Spleen (tissue), 11 donors: ENCODE data around the gene ACCSL. TPM values are rescaled to one million over a fixed set of nuclear protein-coding genes. Genes with fewer than 3 reads are reported as not detected.

Source experiments
- DNase-seq: peaks from one replicate; pipeline ENCODE4 v3.0.0-alpha.2; 2020
- H3K27ac ChIP-seq, 8 donors: fragments of 200-600 bp; sonication (generic) in 7 of 8; 1 replicate in 4 of 8; 2 replicates in 4 of 8; pipeline versions ENCODE4 v1.5.0 to v1.8.0; 2016 to 2021; ENCODE audit warnings: inconsistent platforms in 4 of 8, mild to moderate bottlenecking in 4 of 8, moderate library complexity in 1 of 8
- H3K27me3 ChIP-seq, 7 donors: fragments of 200-600 bp; sonication (generic) in 6 of 7; replicated peaks in 1 of 7; 1 replicate in 4 of 7; 2 replicates in 3 of 7; pipeline versions ENCODE4 v1.5.0 to v1.8.0; 2016 to 2021; ENCODE audit warnings: inconsistent platforms in 3 of 7, mild to moderate bottlenecking in 1 of 7
- H3K36me3 ChIP-seq, 6 donors: fragments of 200-600 bp; sonication (generic) in 5 of 6; 1 replicate in 4 of 6; 2 replicates in 2 of 6; pipeline versions ENCODE4 v1.5.0 to v1.8.0; 2016 to 2021; ENCODE audit warnings: inconsistent platforms in 2 of 6
- H3K4me1 ChIP-seq, 6 donors: fragments of 200-600 bp; sonication (generic) in 5 of 6; 1 replicate in 3 of 6; 2 replicates in 3 of 6; pipeline versions ENCODE4 v1.5.0 to v1.8.0; 2016 to 2021; ENCODE audit warnings: inconsistent platforms in 3 of 6
- H3K4me3 ChIP-seq, 8 donors: fragments of 200-600 bp; sonication (generic) in 7 of 8; 1 replicate in 4 of 8; 2 replicates in 4 of 8; pipeline versions ENCODE4 v1.5.0 to v1.8.0; 2016 to 2021; ENCODE audit warnings: inconsistent platforms in 4 of 8, mild to moderate bottlenecking in 4 of 8, moderate library complexity in 2 of 8
- H3K9me3 ChIP-seq, 8 donors: fragments of 200-600 bp; sonication (generic) in 7 of 8; 1 replicate in 4 of 8; 2 replicates in 4 of 8; pipeline versions ENCODE4 v1.5.0 to v1.8.0; 2016 to 2021; ENCODE audit warnings: inconsistent platforms in 4 of 8
- POLR2A ChIP-seq, 3 donors: fragments of 450-650 bp; IDR thresholded peaks; one replicate each; pipeline ENCODE4 v1.5.1; 2017; ENCODE audit warnings: antibody characterized with exemption in 3 of 3, mild to moderate bottlenecking in 1 of 3
- POLR2AphosphoS5 ChIP-seq, 3 donors: sonication (generic); formaldehyde crosslinking; IDR thresholded peaks; one replicate each; pipeline ENCODE4 v1.5.1; 2017; ENCODE audit warnings: antibody characterized with exemption in 3 of 3
- WGBS, 5 donors: extraction: QIAGEN DNeasy Blood & Tissue Kit in 3 of 5; methylation state at CpG; one replicate each; pipeline versions ENCODE4 v1.1.5 to v1.1.7; 2013 to 2018; 5-methylcytosine and 5-hydroxymethylcytosine counted together
- intact Hi-C: fragments of 100-400 bp; cut with DNase I; formaldehyde crosslinking; loops from one replicate; pipeline ENCODE4 v1.15.0; 2023; ENCODE audit warnings: low total_unique reads
- polyA plus RNA-seq, 3 donors: library from polyadenylated mRNA; stranded (reverse); fragments of 200-250 nt; gene quantifications; one replicate each; pipeline ENCODE4 v1.2.1, GENCODE V29; 2013
- total RNA-seq, 7 donors: library from RNA; depleted of rRNA in 3 of 7; stranded (reverse); fragments of >200 nt in 3 of 7; fragmentation: NEBNext Ultra II Directional in 4 of 7; extraction: Animal tissue kit (Norgen Biotek cat#: 25700) in 4 of 7; gene quantifications; one replicate each; pipeline versions ENCODE4 v1.1.0 to v1.2.1, GENCODE V29; 2016 to 2021
- TF ChIP-seq, protein P1 (sequence below), 11 experiments: fragments of 200-600 bp in 7 of 11; fragments of 450-650 bp in 4 of 11; sonication (generic) in 4 of 11; IDR thresholded peaks in 8 of 11; conservative IDR thresholded peaks in 3 of 11; 1 replicate in 7 of 11; 2 replicates in 4 of 11; pipeline versions ENCODE4 v1.4.0 to v1.8.0; 2016 to 2021; ENCODE audit warnings: antibody characterized with exemption in 11 of 11, inconsistent platforms in 4 of 11, mild to moderate bottlenecking in 1 of 11
- donor health status: healthy with polysubstance abuse.
- donor health status: DM: no; HTN: no; CAD: no; lungs with moderate emphysema.
- donor health status: DM: no; HTN: no; CAD: no.
- donor health status: Bipolar disorder and iron deficiency.
- donor health status: healthy.
- donor health status: DM: no; HTN: no; CAD: no.
- donor health status: DM: yes; HTN: yes; CAD: no.

Gene ACCSL
- total and polyA plus RNA-seq, 10 donors = 0.19 to 0.23 (median 0.20) TPM; not detected in 7

- DNase-seq = no peak
- Histone ChIP-seq H3K4me1 (no peaks in the 10 kb centered on the region), H3K27me3 (no peaks in the 10 kb centered on the region), H3K4me3 (no peak overlapping the region), H3K36me3 (peaks cover 0 to 86% (median 34%) of the 10 kb centered on the region in 6 donors), H3K9me3 (no peaks in the 10 kb centered on the region), H3K27ac (no peak overlapping the region)
- 90 to 98% (median 91%) methylated on average over 6 to 8 of the region's 8 CpGs for WGBS, 5 donors
- TF ChIP-seq, protein P1, sequence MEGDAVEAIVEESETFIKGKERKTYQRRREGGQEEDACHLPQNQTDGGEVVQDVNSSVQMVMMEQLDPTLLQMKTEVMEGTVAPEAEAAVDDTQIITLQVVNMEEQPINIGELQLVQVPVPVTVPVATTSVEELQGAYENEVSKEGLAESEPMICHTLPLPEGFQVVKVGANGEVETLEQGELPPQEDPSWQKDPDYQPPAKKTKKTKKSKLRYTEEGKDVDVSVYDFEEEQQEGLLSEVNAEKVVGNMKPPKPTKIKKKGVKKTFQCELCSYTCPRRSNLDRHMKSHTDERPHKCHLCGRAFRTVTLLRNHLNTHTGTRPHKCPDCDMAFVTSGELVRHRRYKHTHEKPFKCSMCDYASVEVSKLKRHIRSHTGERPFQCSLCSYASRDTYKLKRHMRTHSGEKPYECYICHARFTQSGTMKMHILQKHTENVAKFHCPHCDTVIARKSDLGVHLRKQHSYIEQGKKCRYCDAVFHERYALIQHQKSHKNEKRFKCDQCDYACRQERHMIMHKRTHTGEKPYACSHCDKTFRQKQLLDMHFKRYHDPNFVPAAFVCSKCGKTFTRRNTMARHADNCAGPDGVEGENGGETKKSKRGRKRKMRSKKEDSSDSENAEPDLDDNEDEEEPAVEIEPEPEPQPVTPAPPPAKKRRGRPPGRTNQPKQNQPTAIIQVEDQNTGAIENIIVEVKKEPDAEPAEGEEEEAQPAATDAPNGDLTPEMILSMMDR (IDR thresholded peaks at IDR 0.05 in 8 of 11, conservative IDR thresholded peaks at IDR 0.05 in 3 of 11) = no peak
- TF ChIP-seq POLR2AphosphoS5 (IDR thresholded peaks at IDR 0.05) (no peak), POLR2A (IDR thresholded peaks at IDR 0.05) (no peak)
- intact Hi-C loops = no loop called here
Measured at GRCh38 chr11:44072757-44073658, 25.2 kb downstream of the ACCSL start.

- TF ChIP-seq POLR2A (IDR thresholded peaks at IDR 0.05) (no peak), POLR2AphosphoS5 (IDR thresholded peaks at IDR 0.05) (no peak)
- TF ChIP-seq, protein P1 (IDR thresholded peaks at IDR 0.05 in 8 of 11, conservative IDR thresholded peaks at IDR 0.05 in 3 of 11) = no peak
- no peak for DNase-seq
Measured at GRCh38 chr11:44078794-44079193, 31.0 kb downstream of the ACCSL start.

GRCh38 chr11:44079376-44079775 lies 31.6 kb downstream of the ACCSL start:
- H3K27me3 ChIP-seq = no peaks in the 10 kb centered on the region
- intact Hi-C loops = no loop called here
- TF ChIP-seq, protein P1 (IDR thresholded peaks at IDR 0.05 in 8 of 11, conservative IDR thresholded peaks at IDR 0.05 in 3 of 11) = no peak
- TF ChIP-seq POLR2AphosphoS5 (IDR thresholded peaks at IDR 0.05) (no peak), POLR2A (IDR thresholded peaks at IDR 0.05) (no peak)
- H3K36me3 ChIP-seq = peaks cover 0 to 98% (median 66%) of the 10 kb centered on the region in 6 donors
- no peak overlapping the region for H3K27ac ChIP-seq
- WGBS, 5 donors = 90 to 98% (median 96%) methylated on average over 6 of the region's 6 CpGs
- no peak for DNase-seq
- H3K4me3 ChIP-seq = no peak overlapping the region
- no peaks in the 10 kb centered on the region for H3K9me3 ChIP-seq
- no peaks in the 10 kb centered on the region for H3K4me1 ChIP-seq

More at GRCh38 chr11:44078794-44079193, 31.0 kb downstream of the ACCSL start:
- Histone ChIP-seq H3K9me3 (no peaks in the 10 kb centered on the region), H3K27me3 (no peaks in the 10 kb centered on the region), H3K27ac (no peak overlapping the region), H3K4me1 (no peaks in the 10 kb centered on the region), H3K36me3 (peaks cover 0 to 98% (median 62%) of the 10 kb centered on the region in 6 donors), H3K4me3 (no peak overlapping the region)
- 91 to 99% (median 98%) methylated on average over 5 of the region's 5 CpGs for WGBS, 5 donors
- intact Hi-C loops = no loop called here

DNA sequence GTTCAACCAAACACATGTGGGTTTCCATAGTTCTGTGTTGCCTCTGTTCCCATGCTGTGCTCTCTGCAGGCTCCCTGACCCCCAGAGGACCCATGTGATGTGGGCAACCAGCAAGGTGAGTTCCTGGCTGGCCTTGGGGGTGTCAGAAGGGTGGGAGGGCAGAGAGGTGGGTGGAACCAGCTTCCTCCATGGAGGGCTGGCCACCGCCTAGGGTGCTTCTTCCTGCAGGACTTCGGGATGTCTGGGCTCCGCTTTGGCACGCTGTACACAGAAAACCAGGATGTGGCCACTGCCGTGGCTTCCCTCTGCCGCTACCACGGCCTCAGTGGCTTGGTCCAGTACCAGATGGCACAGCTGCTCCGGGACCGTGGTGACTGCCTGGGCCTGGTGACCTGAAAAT lies 33.2 kb downstream of the ACCSL start:
- Histone ChIP-seq H3K36me3 (peaks cover 0 to 88% (median 54%) of the 10 kb centered on the region in 6 donors), H3K27me3 (no peaks in the 10 kb centered on the region), H3K4me1 (no peaks in the 10 kb centered on the region), H3K4me3 (no peak overlapping the region), H3K9me3 (peaks cover 0 to 13% (median 7%) of the 10 kb centered on the region in 8 donors), H3K27ac (no peak overlapping the region)
- intact Hi-C loops = no loop called here
- 86 to 95% (median 92%) methylated on average over 5 to 9 of the region's 9 CpGs for WGBS, 5 donors
- DNase-seq = no peak
- TF ChIP-seq POLR2A (IDR thresholded peaks at IDR 0.05) (no peak), POLR2AphosphoS5 (IDR thresholded peaks at IDR 0.05) (no peak)
- TF ChIP-seq, protein P1 (IDR thresholded peaks at IDR 0.05 in 8 of 11, conservative IDR thresholded peaks at IDR 0.05 in 3 of 11) = no peak
